ENCODE measurements around the gene IFFO2. TPM values are rescaled to one million over a fixed set of nuclear protein-coding genes. Genes with fewer than 3 reads are reported as not detected.

Gene IFFO2
- total and polyA plus RNA-seq, 12 donors = 5.9 to 23.4 (median 15.8) TPM

DNA sequence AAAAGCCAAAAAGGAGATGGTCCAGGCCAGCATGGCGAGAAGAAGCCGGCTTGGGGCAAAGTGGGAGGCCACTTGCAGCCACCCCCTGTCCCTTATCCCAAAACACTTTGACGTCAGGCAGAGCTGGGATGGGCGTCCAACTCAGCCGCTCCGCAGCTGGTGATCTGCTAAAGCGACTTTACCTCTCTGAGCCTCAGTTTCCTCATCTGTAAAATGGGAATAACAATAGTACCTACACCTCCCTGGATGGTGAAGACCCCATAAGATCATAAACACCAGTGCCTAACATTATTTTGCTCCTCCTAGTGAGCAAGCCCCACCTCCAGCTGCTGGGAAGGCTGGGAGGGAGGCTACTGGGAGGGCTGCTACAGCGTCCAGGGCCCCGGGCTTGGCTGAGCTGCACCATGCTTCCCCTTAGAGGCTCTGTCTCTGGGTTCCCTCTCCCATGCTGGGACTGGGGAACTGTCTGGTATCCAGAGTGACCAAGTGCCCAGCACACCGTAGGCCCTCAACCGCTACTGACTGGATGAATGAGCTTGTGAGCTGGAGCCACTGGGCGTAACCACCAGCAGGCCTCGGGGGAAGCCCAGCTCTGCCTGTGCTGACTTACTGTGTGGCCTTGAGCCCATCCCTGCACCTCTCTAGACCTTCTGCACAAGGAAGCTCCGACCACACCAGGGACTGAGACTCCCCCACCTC lies 18.3 kb downstream of the IFFO2 start:
- WGBS, 4 donors = 72 to 100% (median 77%) methylated on average over 5 to 14 of the region's 14 CpGs
- H3K9me3 ChIP-seq (replicated peaks in 1 of 3) = no peaks in the 10 kb centered on the region
- H3K36me3 ChIP-seq (replicated peaks in 1 of 2) = no peaks in the 10 kb centered on the region
- H3K4me1 ChIP-seq (replicated peaks in 1 of 2) = peaks cover 15 to 57% of the 10 kb centered on the region in 2 donors
- no peak overlapping the region for H3K4me3 ChIP-seq
- intact Hi-C loops (cut with DNase I) = no loop called here
- DNase-seq = peak in 6 of 7 donors; percentile 64 to 79 (median 74)
- TF ChIP-seq, protein P1, sequence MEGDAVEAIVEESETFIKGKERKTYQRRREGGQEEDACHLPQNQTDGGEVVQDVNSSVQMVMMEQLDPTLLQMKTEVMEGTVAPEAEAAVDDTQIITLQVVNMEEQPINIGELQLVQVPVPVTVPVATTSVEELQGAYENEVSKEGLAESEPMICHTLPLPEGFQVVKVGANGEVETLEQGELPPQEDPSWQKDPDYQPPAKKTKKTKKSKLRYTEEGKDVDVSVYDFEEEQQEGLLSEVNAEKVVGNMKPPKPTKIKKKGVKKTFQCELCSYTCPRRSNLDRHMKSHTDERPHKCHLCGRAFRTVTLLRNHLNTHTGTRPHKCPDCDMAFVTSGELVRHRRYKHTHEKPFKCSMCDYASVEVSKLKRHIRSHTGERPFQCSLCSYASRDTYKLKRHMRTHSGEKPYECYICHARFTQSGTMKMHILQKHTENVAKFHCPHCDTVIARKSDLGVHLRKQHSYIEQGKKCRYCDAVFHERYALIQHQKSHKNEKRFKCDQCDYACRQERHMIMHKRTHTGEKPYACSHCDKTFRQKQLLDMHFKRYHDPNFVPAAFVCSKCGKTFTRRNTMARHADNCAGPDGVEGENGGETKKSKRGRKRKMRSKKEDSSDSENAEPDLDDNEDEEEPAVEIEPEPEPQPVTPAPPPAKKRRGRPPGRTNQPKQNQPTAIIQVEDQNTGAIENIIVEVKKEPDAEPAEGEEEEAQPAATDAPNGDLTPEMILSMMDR (IDR thresholded peaks at IDR 0.05) = no peak
- no peak for TF ChIP-seq POLR2A (IDR thresholded peaks at IDR 0.05)
- peak overlapping the region in 2 of 5 donors; percentile 63 to 75 for H3K27ac ChIP-seq
- no peaks in the 10 kb centered on the region for H3K27me3 ChIP-seq

GRCh38 chr1:18937539-18937938 lies 18.9 kb downstream of the IFFO2 start:
- 77 to 100% (median 80%) methylated on average over 2 to 8 of the region's 8 CpGs for WGBS, 4 donors
- no peak overlapping the region for H3K4me3 ChIP-seq
- H3K27me3 ChIP-seq = no peaks in the 10 kb centered on the region
- H3K36me3 ChIP-seq (replicated peaks in 1 of 2) = no peaks in the 10 kb centered on the region
- peaks cover 15 to 60% of the 10 kb centered on the region in 2 donors for H3K4me1 ChIP-seq (replicated peaks in 1 of 2)
- no peak for DNase-seq
- H3K27ac ChIP-seq = no peak overlapping the region
- TF ChIP-seq, protein P1 (IDR thresholded peaks at IDR 0.05) = no peak
- no peak for TF ChIP-seq POLR2A (IDR thresholded peaks at IDR 0.05)
- intact Hi-C loops (cut with DNase I) = no loop called here
- H3K9me3 ChIP-seq (replicated peaks in 1 of 3) = no peaks in the 10 kb centered on the region

DNA sequence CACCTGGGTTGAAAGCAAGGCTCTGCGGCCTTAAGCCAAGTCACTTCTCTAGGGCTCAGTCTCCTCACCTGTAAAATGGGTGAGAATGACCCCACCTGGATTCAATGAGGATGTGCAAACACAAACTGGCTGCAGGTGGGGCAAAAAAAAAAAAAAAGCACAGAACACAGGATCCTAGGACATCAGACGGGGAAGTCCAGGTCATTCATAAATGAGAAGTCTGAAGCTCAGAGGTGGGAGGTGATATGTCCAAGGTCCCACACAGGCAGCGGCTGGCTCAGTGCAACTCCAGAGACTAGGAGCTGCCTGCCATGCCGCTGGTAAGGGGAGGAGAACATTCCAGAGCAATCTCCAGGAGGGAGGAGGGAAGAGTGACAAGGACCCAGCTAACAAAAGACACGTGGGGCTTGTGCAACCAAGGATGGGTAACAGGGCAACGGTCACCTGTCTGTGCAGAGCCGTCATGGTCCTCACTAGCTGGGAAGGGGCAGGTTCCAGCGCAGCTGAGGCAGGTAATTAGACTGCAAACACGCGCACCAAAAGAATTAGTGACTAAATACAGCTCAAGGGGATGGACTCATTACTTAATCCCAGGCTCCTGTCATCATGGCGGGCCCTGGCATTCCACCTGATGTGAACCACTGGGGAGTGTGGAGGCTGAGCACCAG lies 19.5 kb downstream of the IFFO2 start:
- 76 to 87% (median 78%) methylated on average over 11 of the region's 11 CpGs for WGBS, 4 donors
- H3K36me3 ChIP-seq (replicated peaks in 1 of 2) = no peaks in the 10 kb centered on the region
- DNase-seq = no peak
- no peak overlapping the region for H3K27ac ChIP-seq
- H3K4me3 ChIP-seq = no peak overlapping the region
- no peaks in the 10 kb centered on the region for H3K9me3 ChIP-seq (replicated peaks in 1 of 3)
- TF ChIP-seq, protein P1 (IDR thresholded peaks at IDR 0.05) = no peak
- TF ChIP-seq POLR2A (IDR thresholded peaks at IDR 0.05) = no peak
- no peaks in the 10 kb centered on the region for H3K27me3 ChIP-seq
- H3K4me1 ChIP-seq (replicated peaks in 1 of 2) = peaks cover 11 to 59% of the 10 kb centered on the region in 2 donors
- intact Hi-C loops (cut with DNase I) = no loop called here

DNA sequence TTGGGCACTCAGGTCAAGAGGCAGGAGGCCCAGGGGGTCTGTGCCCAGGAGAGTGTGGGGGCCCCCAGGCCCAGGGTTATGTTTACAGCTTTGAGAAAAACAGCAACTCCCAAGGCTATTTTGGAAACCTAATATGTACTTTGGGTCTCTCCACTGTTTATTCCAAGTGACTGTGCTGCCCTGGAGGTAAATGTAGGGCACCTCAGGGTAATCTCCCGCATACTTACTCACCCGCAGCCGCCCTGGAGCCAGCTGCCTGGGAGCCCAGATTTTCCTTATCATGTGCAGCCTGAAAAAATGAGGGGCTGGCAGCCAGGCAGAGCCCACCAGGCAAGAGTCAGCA lies 20.0 kb downstream of the IFFO2 start:
- no peak for DNase-seq
- intact Hi-C loops (cut with DNase I) = no loop called here
- Histone ChIP-seq H3K4me1 (replicated peaks in 1 of 2) (peaks cover 6 to 54% of the 10 kb centered on the region in 2 donors), H3K27me3 (no peaks in the 10 kb centered on the region), H3K9me3 (replicated peaks in 1 of 3) (no peaks in the 10 kb centered on the region), H3K4me3 (no peak overlapping the region), H3K27ac (no peak overlapping the region), H3K36me3 (replicated peaks in 1 of 2) (no peaks in the 10 kb centered on the region)
- WGBS, 4 donors = 39 to 71% (median 62%) methylated on average over 3 of the region's 3 CpGs
- TF ChIP-seq, protein P1 (IDR thresholded peaks at IDR 0.05) = no peak
- TF ChIP-seq POLR2A (IDR thresholded peaks at IDR 0.05) = no peak
